CD4-positive, CD25-positive, alpha-beta regulatory T cell (primary cell): ENCODE data around the gene CCNB3. TPM values are rescaled to one million over a fixed set of nuclear protein-coding genes. Genes with fewer than 3 reads are reported as not detected.

Experiments
- ATAC-seq, 2 donors: fragments of 150-1000 bp; cut with Tn5 transposase; one replicate each; pipeline ENCODE4 v1.10.0; 2021; ENCODE audit warnings: low read depth in 2 of 2, moderate number of reproducible peaks in 2 of 2, moderate library complexity in 1 of 2
- DNase-seq, 3 donors: peaks; one replicate each; pipeline versions ENCODE4 v3.0.0 to v3.0.0-alpha.2; 2012 to 2022; ENCODE audit warnings: mixed read lengths in 1 of 3
- H3K27ac ChIP-seq: one replicate; pipeline ENCODE4 v1.7.0; 2013; ENCODE audit warnings: mild to moderate bottlenecking, low read length; ENCODE audit not compliant: insufficient read depth, poor library complexity, severe bottlenecking
- H3K27me3 ChIP-seq: one replicate; pipeline ENCODE4 v1.7.0; 2013; ENCODE audit warnings: low read length; ENCODE audit not compliant: control insufficient read depth, insufficient read depth
- H3K36me3 ChIP-seq: one replicate; pipeline ENCODE4 v1.7.0; 2013; ENCODE audit warnings: mild to moderate bottlenecking, low read length, moderate library complexity; ENCODE audit not compliant: control insufficient read depth, insufficient read depth
- H3K4me1 ChIP-seq: 2 replicates; pipeline ENCODE4 v1.7.0; 2013; ENCODE audit warnings: mild to moderate bottlenecking, low read length; ENCODE audit not compliant: insufficient read depth, control insufficient read depth, poor library complexity, severe bottlenecking
- H3K4me3 ChIP-seq: one replicate; pipeline ENCODE4 v1.7.0; 2013; ENCODE audit warnings: low read depth, mild to moderate bottlenecking, low read length, moderate library complexity
- H3K9me3 ChIP-seq, 2 experiments: 1 replicate in 1 of 2; 2 replicates in 1 of 2; pipeline ENCODE4 v1.7.0; 2013; ENCODE audit warnings: low read length in 2 of 2, mild to moderate bottlenecking in 1 of 2, moderate library complexity in 1 of 2; ENCODE audit not compliant: control insufficient read depth in 2 of 2
- H3K27ac Mint-ChIP-seq, 3 donors: one replicate each; pipeline ENCODE4 v1.8.0; 2020 to 2022; ENCODE audit warnings: mild to moderate bottlenecking in 3 of 3, mixed read lengths in 3 of 3, moderate library complexity in 2 of 3
- H3K27me3 Mint-ChIP-seq: one replicate; pipeline ENCODE4 v1.8.0; 2022; ENCODE audit warnings: mild to moderate bottlenecking, mixed read lengths
- H3K36me3 Mint-ChIP-seq: one replicate; pipeline ENCODE4 v1.8.0; 2020; ENCODE audit warnings: mixed read lengths
- H3K4me1 Mint-ChIP-seq, 4 donors: one replicate each; pipeline ENCODE4 v1.8.0; 2020 to 2022; ENCODE audit warnings: mixed read lengths in 4 of 4, mild to moderate bottlenecking in 1 of 4
- H3K4me3 Mint-ChIP-seq, 4 donors: one replicate each; pipeline ENCODE4 v1.8.0; 2020 to 2022; ENCODE audit warnings: mild to moderate bottlenecking in 4 of 4, mixed read lengths in 4 of 4, moderate library complexity in 3 of 4
- H3K9me3 Mint-ChIP-seq, 7 donors: one replicate each; pipeline ENCODE4 v1.8.0; 2020 to 2022; ENCODE audit warnings: mixed read lengths in 7 of 7, mild to moderate bottlenecking in 3 of 7, moderate library complexity in 2 of 7
- polyA plus RNA-seq, 4 donors: library from polyadenylated mRNA; unstranded; fragments of 300-500 nt; fragmentation: Illumina TruSeq; gene quantifications; one replicate each; pipeline ENCODE4 v1.2.3, GENCODE V29; 2021
- total RNA-seq: library from RNA; stranded (reverse); gene quantifications from one replicate; pipeline ENCODE4 v1.2.3, GENCODE V29; 2022

CCNB3 gene
- total and polyA plus RNA-seq, 5 donors from 2014 or later, result 0.07 TPM; not detected in 4

GRCh38 chrX:50169717-50170116 lies 34.8 kb upstream of the CCNB3 start:
- Mint-ChIP-seq H3K4me1 (peaks cover 0 to 7% (median 0%) of the 10 kb centered on the region in 4 donors), H3K27me3 (peaks cover 4% of the 10 kb centered on the region), H3K36me3 (no peaks in the 10 kb centered on the region), H3K4me3 (no peak overlapping the region), H3K27ac (no peak overlapping the region), H3K9me3 (peaks cover 0 to 1% (median 0%) of the 10 kb centered on the region in 7 donors)
- Histone ChIP-seq H3K27me3 (no peaks in the 10 kb centered on the region), H3K9me3 (no peaks in the 10 kb centered on the region), H3K4me3 (no peak overlapping the region), H3K36me3 (no peaks in the 10 kb centered on the region), H3K27ac (no peak overlapping the region), H3K4me1 (no peaks in the 10 kb centered on the region)
- ATAC-seq (no peak), DNase-seq (no peak)

GRCh38 chrX:50180073-50180940 lies 24.3 kb upstream of the CCNB3 start:
- H3K27me3 ChIP-seq, result peaks cover 3% of the 10 kb centered on the region
- Mint-ChIP-seq H3K9me3 (peaks cover 0 to 4% (median 0%) of the 10 kb centered on the region in 7 donors), H3K36me3 (no peaks in the 10 kb centered on the region), H3K4me3 (no peak overlapping the region), H3K27me3 (peaks cover 11% of the 10 kb centered on the region), H3K27ac (no peak overlapping the region), H3K4me1 (peaks cover 0 to 4% (median 0%) of the 10 kb centered on the region in 4 donors)
- H3K4me1 ChIP-seq, result no peaks in the 10 kb centered on the region
- H3K4me3 ChIP-seq, result no peak overlapping the region
- H3K27ac ChIP-seq, result no peak overlapping the region
- no peak for ATAC-seq
- H3K36me3 ChIP-seq, result no peaks in the 10 kb centered on the region
- H3K9me3 ChIP-seq, result no peaks in the 10 kb centered on the region
- DNase-seq, result peak in 1 of 3 donors; percentile 2

DNA sequence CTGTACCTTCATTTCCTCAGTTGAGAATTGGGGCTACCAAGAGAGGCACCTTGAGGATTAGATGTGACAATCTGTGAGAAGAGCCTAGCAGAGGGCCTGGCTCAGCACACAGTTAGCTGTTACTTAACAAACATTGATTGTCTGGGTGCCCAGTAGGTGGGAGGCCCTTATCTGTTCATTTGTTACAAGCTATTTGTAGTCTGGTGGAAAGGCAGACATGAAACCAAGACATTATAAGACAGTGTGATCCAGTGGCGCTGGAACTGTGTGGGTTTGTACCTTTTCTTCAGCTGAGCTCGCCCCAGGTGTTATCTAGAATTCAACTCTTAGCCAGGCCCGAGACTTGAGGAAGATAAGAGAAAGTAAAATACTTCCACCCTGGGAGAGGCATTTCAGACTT lies 20.7 kb upstream of the CCNB3 start:
- Mint-ChIP-seq H3K27me3 (peaks cover 12% of the 10 kb centered on the region), H3K36me3 (no peaks in the 10 kb centered on the region), H3K27ac (no peak overlapping the region), H3K9me3 (peaks cover 0 to 2% (median 0%) of the 10 kb centered on the region in 7 donors), H3K4me3 (no peak overlapping the region), H3K4me1 (peaks cover 0 to 4% (median 0%) of the 10 kb centered on the region in 4 donors)
- ATAC-seq (no peak), DNase-seq (no peak)
- Histone ChIP-seq H3K27me3 (peaks cover 3% of the 10 kb centered on the region), H3K27ac (no peak overlapping the region), H3K9me3 (no peaks in the 10 kb centered on the region), H3K36me3 (no peaks in the 10 kb centered on the region), H3K4me1 (no peaks in the 10 kb centered on the region), H3K4me3 (no peak overlapping the region)

DNA sequence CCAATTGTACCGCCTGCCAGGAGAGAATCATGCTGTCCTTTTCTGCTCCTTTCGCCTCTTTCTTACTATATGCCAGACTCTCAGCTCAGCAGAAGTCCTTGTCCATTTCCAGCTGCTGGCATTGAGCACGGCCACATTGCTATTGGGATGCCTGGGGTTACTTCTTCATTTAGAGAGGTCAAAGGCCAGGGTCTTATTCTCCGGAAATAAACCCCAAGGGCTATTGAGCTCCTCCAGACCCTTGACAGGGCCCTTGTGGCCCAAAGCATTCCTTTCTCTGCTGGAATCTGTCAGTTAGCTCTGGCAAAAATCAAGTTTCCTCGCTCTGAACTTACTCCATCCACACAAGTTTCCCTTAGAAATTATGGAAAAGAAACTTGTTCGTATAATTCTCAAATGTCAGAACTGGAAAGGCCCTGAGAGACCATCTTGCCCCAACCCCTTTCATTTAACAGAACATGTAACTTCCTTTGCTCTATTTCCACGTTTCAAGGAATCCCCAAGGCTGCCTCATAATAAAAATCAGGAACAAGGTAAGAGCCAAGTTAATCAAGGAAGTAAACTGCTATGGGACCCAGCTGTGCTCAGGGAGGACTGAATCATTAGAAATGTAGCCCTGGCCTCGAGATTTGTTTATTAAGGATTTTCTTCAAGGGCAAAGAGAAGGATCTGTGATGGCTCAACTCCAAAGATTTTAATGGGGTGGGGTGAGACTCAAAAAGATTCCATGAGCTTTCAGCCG lies 15.5 kb upstream of the CCNB3 start:
- H3K4me3 ChIP-seq, result no peak overlapping the region
- Mint-ChIP-seq H3K9me3 (no peaks in the 10 kb centered on the region), H3K4me1 (no peaks in the 10 kb centered on the region), H3K27me3 (peaks cover 9% of the 10 kb centered on the region), H3K4me3 (no peak overlapping the region), H3K36me3 (no peaks in the 10 kb centered on the region), H3K27ac (no peak overlapping the region)
- ATAC-seq (no peak), DNase-seq (no peak)
- no peaks in the 10 kb centered on the region for H3K9me3 ChIP-seq
- no peaks in the 10 kb centered on the region for H3K4me1 ChIP-seq
- H3K27ac ChIP-seq, result no peak overlapping the region
- no peaks in the 10 kb centered on the region for H3K27me3 ChIP-seq
- no peaks in the 10 kb centered on the region for H3K36me3 ChIP-seq

GRCh38 chrX:50198348-50198747 lies 6.2 kb upstream of the CCNB3 start:
- no peaks in the 10 kb centered on the region for H3K36me3 ChIP-seq
- no peaks in the 10 kb centered on the region for H3K4me1 ChIP-seq
- H3K9me3 Mint-ChIP-seq, result no peaks in the 10 kb centered on the region
- peaks cover 0 to under 1% (median 0%) of the 10 kb centered on the region in 4 donors for H3K4me1 Mint-ChIP-seq
- H3K27ac ChIP-seq, result no peak overlapping the region
- DNase-seq (peak in 1 of 3 donors; percentile 16), ATAC-seq (no peak)
- no peaks in the 10 kb centered on the region for H3K36me3 Mint-ChIP-seq
- no peaks in the 10 kb centered on the region for H3K9me3 ChIP-seq
- H3K27me3 Mint-ChIP-seq, result peaks cover 5% of the 10 kb centered on the region
- H3K4me3 ChIP-seq, result no peak overlapping the region
- H3K27me3 ChIP-seq, result peaks cover 3% of the 10 kb centered on the region
- no peak overlapping the region for H3K4me3 Mint-ChIP-seq
- H3K27ac Mint-ChIP-seq, result no peak overlapping the region

DNA sequence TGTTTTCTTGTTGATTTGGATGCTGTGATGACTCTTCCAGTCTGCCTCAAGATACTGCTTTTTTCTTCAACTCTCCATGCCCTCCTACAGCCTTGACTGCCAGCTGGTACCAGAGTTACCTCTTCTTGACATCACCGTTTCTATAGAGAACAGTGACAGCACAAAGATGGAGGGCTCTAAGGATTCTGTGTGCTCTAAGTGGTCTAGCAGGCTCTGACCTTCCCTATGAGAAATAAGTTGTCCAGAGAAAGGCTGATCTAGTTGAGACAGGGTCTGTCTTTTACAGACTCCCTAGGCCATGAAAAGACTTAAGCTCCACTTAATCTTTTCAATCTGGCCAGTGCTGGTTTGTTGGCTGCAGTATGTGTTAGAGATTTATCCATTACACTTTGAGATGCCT lies 3.7 kb upstream of the CCNB3 start, which contains the start of gene AKAP4:
TSS of gene AKAP4 (minus strand) at position 101 of the 400 bp plus-strand sequence. CDS start 118 bp downstream, outside the sequence.
- Mint-ChIP-seq H3K9me3 (no peaks in the 10 kb centered on the region), H3K4me3 (no peak within 1 kb of the TSS), H3K36me3 (no peaks in the 10 kb centered on the region), H3K27me3 (peaks cover 5% of the 10 kb centered on the region), H3K4me1 (peaks cover 4 to 13% (median 8%) of the 10 kb centered on the region in 4 donors), H3K27ac (no peak within 1 kb of the TSS)
- Histone ChIP-seq H3K4me3 (no peak within 1 kb of the TSS), H3K9me3 (no peaks in the 10 kb centered on the region), H3K27ac (no peak within 1 kb of the TSS), H3K36me3 (no peaks in the 10 kb centered on the region), H3K27me3 (peaks cover 3% of the 10 kb centered on the region), H3K4me1 (no peaks in the 10 kb centered on the region)
- no peak for DNase-seq
- ATAC-seq, result no peak

DNA sequence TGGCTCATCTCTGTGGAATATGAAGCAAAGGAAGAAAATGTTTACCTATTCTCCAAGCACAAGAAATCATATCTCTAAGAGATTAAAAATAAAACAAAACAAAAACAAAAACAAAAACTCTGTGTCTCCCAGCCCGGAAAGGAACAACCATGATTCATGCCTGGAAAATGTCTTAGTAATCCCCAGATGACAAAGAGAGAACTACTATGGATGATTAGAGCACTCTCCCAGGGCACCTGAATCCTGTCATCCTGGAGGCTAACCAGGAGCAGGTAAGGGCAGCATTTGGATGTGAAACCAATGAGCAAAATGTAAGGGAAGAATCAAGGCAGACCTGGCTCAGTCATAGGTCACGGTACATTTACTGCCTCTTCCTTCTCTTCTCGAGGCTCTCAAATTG lies 2.0 kb upstream of the CCNB3 start:
- peaks cover 4 to 13% (median 8%) of the 10 kb centered on the region in 4 donors for H3K4me1 Mint-ChIP-seq
- H3K27ac Mint-ChIP-seq, result peak overlapping the region in 1 of 3 donors; percentile 42
- no peak overlapping the region for H3K4me3 Mint-ChIP-seq
- no peaks in the 10 kb centered on the region for H3K9me3 Mint-ChIP-seq
- no peak for ATAC-seq
- no peak overlapping the region for H3K27ac ChIP-seq
- H3K4me1 ChIP-seq, result no peaks in the 10 kb centered on the region
- no peaks in the 10 kb centered on the region for H3K36me3 ChIP-seq
- H3K36me3 Mint-ChIP-seq, result no peaks in the 10 kb centered on the region
- no peak for DNase-seq
- peaks cover 5% of the 10 kb centered on the region for H3K27me3 Mint-ChIP-seq
- H3K4me3 ChIP-seq, result no peak overlapping the region
- H3K27me3 ChIP-seq, result no peaks in the 10 kb centered on the region
- H3K9me3 ChIP-seq, result no peaks in the 10 kb centered on the region
